HEK293 (cell line): ENCODE measurements around the gene FOXO3.

Experiments used
- ATF2 ChIP-seq: fragments of 450-650 bp; formaldehyde crosslinking; IDR thresholded peaks from 2 replicates; pipeline ENCODE4 v1.5.1; 2016; ENCODE audit warnings: missing biosample characterization, missing genetic modification characterization, low read depth
- BCL11A ChIP-seq: fragments of 450-650 bp; formaldehyde crosslinking; IDR thresholded peaks from 2 replicates; pipeline ENCODE4 v1.5.1; 2016; ENCODE audit warnings: low read depth, missing biosample characterization, missing genetic modification characterization
- BCL11B ChIP-seq: fragments of 450-650 bp; formaldehyde crosslinking; IDR thresholded peaks from 2 replicates; pipeline ENCODE4 v1.5.1; 2016; ENCODE audit warnings: low read depth, missing biosample characterization, missing genetic modification characterization
- KLF17 ChIP-seq: fragments of 450-650 bp; formaldehyde crosslinking; IDR thresholded peaks from 2 replicates; pipeline ENCODE4 v1.5.1; 2016; ENCODE audit warnings: missing biosample characterization, missing genetic modification characterization
- KLF8 ChIP-seq: fragments of 450-650 bp; formaldehyde crosslinking; IDR thresholded peaks from 2 replicates; pipeline ENCODE4 v1.5.1; 2016; ENCODE audit warnings: missing biosample characterization, missing genetic modification characterization
- PRDM1 ChIP-seq: fragments of 450-650 bp; formaldehyde crosslinking; IDR thresholded peaks from 2 replicates; pipeline ENCODE4; 2016; ENCODE audit warnings: missing biosample characterization, missing genetic modification characterization
- SP2 ChIP-seq: fragments of 450-650 bp; formaldehyde crosslinking; IDR thresholded peaks from 2 replicates; pipeline ENCODE4 v1.5.1; 2016; ENCODE audit warnings: missing biosample characterization, missing genetic modification characterization
- SP3 ChIP-seq: fragments of 450-650 bp; formaldehyde crosslinking; IDR thresholded peaks from 2 replicates; pipeline ENCODE4 v1.5.1; 2016; ENCODE audit warnings: missing biosample characterization, missing genetic modification characterization
- ZBTB17 ChIP-seq: fragments of 450-650 bp; formaldehyde crosslinking; IDR thresholded peaks from 2 replicates; pipeline ENCODE4 v1.5.1; 2016; ENCODE audit warnings: missing biosample characterization, missing genetic modification characterization
- ZBTB26 ChIP-seq: fragments of 450-650 bp; formaldehyde crosslinking; optimal IDR thresholded peaks from 2 replicates; pipeline ENCODE3; 2016; ENCODE audit warnings: missing biosample characterization, mild to moderate bottlenecking, missing genetic modification characterization
- ZNF112 ChIP-seq: fragments of 450-650 bp; formaldehyde crosslinking; IDR thresholded peaks from 2 replicates; pipeline ENCODE4 v1.5.0; 2017; ENCODE audit warnings: missing biosample characterization, missing genetic modification characterization
- ZNF169 ChIP-seq: fragments of 450-650 bp; formaldehyde crosslinking; IDR thresholded peaks from 2 replicates; pipeline ENCODE4 v1.5.1; 2016; ENCODE audit warnings: missing biosample characterization, missing genetic modification characterization
- ZNF24 ChIP-seq: fragments of 450-650 bp; formaldehyde crosslinking; IDR thresholded peaks from 2 replicates; pipeline ENCODE4 v1.5.1; 2016; ENCODE audit warnings: missing biosample characterization, missing genetic modification characterization
- ZNF510 ChIP-seq: fragments of 450-650 bp; formaldehyde crosslinking; IDR thresholded peaks from 2 replicates; pipeline ENCODE4 v1.5.1; 2018; ENCODE audit warnings: mild to moderate bottlenecking, missing genetic modification characterization, missing biosample characterization; ENCODE audit not compliant: insufficient replicate concordance
- ZNF596 ChIP-seq: fragments of 450-650 bp; IDR thresholded peaks from 2 replicates; pipeline ENCODE4 v1.5.0; 2018; ENCODE audit warnings: missing biosample characterization, mild to moderate bottlenecking, missing genetic modification characterization, moderate library complexity
- ZNF600 ChIP-seq: fragments of 450-650 bp; formaldehyde crosslinking; IDR thresholded peaks from 2 replicates; pipeline ENCODE4 v1.5.1; 2016; ENCODE audit warnings: missing biosample characterization, missing genetic modification characterization
- ZNF629 ChIP-seq: fragments of 450-650 bp; formaldehyde crosslinking; IDR thresholded peaks from 2 replicates; pipeline ENCODE4 v1.5.1; 2017; ENCODE audit warnings: missing biosample characterization, missing genetic modification characterization
- ZNF660 ChIP-seq: fragments of 450-650 bp; IDR thresholded peaks from 2 replicates; pipeline ENCODE4 v1.5.1; 2018; ENCODE audit warnings: missing biosample characterization, mild to moderate bottlenecking, missing genetic modification characterization
- ZNF777 ChIP-seq: fragments of 450-650 bp; formaldehyde crosslinking; IDR thresholded peaks from 2 replicates; pipeline ENCODE4 v1.5.1; 2017; ENCODE audit warnings: missing biosample characterization, missing genetic modification characterization, borderline replicate concordance
- TF ChIP-seq, protein P1 (sequence below): fragments of 450-650 bp; formaldehyde crosslinking; IDR thresholded peaks from 2 replicates; pipeline ENCODE4 v1.5.1; 2016; ENCODE audit warnings: missing biosample characterization, missing genetic modification characterization, borderline replicate concordance
- TF ChIP-seq, protein P2 (sequence below): fragments of 450-650 bp; formaldehyde crosslinking; IDR thresholded peaks from 2 replicates; pipeline ENCODE4 v1.5.1; 2016; ENCODE audit warnings: missing biosample characterization, missing genetic modification characterization
- TF ChIP-seq, protein P3 (sequence below): fragments of 450-650 bp; formaldehyde crosslinking; IDR thresholded peaks from 2 replicates; pipeline ENCODE4 v1.5.1; 2016; ENCODE audit warnings: missing biosample characterization, missing genetic modification characterization
- TF ChIP-seq, protein P4 (sequence below): fragments of 450-650 bp; formaldehyde crosslinking; IDR thresholded peaks from 2 replicates; pipeline ENCODE4 v1.5.1; 2016; ENCODE audit warnings: missing biosample characterization, missing genetic modification characterization
- TF ChIP-seq, protein P5 (sequence below): fragments of 450-650 bp; formaldehyde crosslinking; IDR thresholded peaks from 2 replicates; pipeline ENCODE4 v1.5.1; 2016; ENCODE audit warnings: missing biosample characterization, missing genetic modification characterization
- TF ChIP-seq, protein P6 (sequence below): fragments of 450-650 bp; formaldehyde crosslinking; IDR thresholded peaks from 2 replicates; pipeline ENCODE4 v1.5.1; 2016; ENCODE audit warnings: missing biosample characterization, missing genetic modification characterization

Gene FOXO3

GRCh38 chr6:108564178-108564577 lies 3.5 kb downstream of the FOXO3 start (continued):
- TF ChIP-seq, protein P1, sequence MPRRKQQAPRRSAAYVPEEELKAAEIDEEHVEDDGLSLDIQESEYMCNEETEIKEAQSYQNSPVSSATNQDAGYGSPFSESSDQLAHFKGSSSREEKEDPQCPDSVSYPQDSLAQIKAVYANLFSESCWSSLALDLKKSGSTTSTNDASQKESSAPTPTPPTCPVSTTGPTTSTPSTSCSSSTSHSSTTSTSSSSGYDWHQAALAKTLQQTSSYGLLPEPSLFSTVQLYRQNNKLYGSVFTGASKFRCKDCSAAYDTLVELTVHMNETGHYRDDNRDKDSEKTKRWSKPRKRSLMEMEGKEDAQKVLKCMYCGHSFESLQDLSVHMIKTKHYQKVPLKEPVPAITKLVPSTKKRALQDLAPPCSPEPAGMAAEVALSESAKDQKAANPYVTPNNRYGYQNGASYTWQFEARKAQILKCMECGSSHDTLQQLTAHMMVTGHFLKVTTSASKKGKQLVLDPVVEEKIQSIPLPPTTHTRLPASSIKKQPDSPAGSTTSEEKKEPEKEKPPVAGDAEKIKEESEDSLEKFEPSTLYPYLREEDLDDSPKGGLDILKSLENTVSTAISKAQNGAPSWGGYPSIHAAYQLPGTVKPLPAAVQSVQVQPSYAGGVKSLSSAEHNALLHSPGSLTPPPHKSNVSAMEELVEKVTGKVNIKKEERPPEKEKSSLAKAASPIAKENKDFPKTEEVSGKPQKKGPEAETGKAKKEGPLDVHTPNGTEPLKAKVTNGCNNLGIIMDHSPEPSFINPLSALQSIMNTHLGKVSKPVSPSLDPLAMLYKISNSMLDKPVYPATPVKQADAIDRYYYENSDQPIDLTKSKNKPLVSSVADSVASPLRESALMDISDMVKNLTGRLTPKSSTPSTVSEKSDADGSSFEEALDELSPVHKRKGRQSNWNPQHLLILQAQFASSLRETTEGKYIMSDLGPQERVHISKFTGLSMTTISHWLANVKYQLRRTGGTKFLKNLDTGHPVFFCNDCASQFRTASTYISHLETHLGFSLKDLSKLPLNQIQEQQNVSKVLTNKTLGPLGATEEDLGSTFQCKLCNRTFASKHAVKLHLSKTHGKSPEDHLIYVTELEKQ, result 0 out of 2 replicates have a peak, but pooled peaks have one; percentile 34
- TF ChIP-seq BCL11A (tag by site-specific recombination) (0 out of 2 replicates have a peak, but pooled peaks have one; percentile 32), BCL11B (tag by site-specific recombination) (no peak), ZBTB17 (tag by site-specific recombination) (0 out of 2 replicates have a peak, but pooled peaks have one; percentile 25), SP2 (tag by site-specific recombination) (no peak), ZNF112 (no peak), ZNF629 (tag by site-specific recombination) (peak; percentile 65), KLF17 (0 out of 2 replicates have a peak, but pooled peaks have one; percentile 39), ATF2 (no peak), ZNF600 (tag by site-specific recombination) (0 out of 2 replicates have a peak, but pooled peaks have one; percentile 37), SP3 (tag by site-specific recombination) (no peak), ZNF169 (tag by site-specific recombination) (no peak), ZNF596 (tag by site-specific recombination) (no peak), KLF8 (tag by site-specific recombination) (0 out of 2 replicates have a peak, but pooled peaks have one; percentile 30), ZNF510 (tag by site-specific recombination) (no peak), ZBTB26 (tag by site-specific recombination) (no peak), ZNF777 (tag by site-specific recombination) (no peak), PRDM1 (tag by site-specific recombination) (peak; percentile 60), ZNF660 (tag by site-specific recombination) (peak; percentile 86), ZNF24 (tag by site-specific recombination) (0 out of 2 replicates have a peak, but pooled peaks have one; percentile 39)
- TF ChIP-seq, protein P2, sequence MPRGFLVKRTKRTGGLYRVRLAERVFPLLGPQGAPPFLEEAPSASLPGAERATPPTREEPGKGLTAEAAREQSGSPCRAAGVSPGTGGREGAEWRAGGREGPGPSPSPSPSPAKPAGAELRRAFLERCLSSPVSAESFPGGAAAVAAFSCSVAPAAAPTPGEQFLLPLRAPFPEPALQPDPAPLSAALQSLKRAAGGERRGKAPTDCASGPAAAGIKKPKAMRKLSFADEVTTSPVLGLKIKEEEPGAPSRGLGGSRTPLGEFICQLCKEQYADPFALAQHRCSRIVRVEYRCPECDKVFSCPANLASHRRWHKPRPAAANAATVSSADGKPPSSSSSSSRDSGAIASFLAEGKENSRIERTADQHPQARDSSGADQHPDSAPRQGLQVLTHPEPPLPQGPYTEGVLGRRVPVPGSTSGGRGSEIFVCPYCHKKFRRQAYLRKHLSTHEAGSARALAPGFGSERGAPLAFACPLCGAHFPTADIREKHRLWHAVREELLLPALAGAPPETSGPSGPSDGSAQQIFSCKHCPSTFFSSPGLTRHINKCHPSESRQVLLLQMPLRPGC, result peak; percentile 54; the same call in 1 of the 2 replicates
- TF ChIP-seq, protein P3, sequence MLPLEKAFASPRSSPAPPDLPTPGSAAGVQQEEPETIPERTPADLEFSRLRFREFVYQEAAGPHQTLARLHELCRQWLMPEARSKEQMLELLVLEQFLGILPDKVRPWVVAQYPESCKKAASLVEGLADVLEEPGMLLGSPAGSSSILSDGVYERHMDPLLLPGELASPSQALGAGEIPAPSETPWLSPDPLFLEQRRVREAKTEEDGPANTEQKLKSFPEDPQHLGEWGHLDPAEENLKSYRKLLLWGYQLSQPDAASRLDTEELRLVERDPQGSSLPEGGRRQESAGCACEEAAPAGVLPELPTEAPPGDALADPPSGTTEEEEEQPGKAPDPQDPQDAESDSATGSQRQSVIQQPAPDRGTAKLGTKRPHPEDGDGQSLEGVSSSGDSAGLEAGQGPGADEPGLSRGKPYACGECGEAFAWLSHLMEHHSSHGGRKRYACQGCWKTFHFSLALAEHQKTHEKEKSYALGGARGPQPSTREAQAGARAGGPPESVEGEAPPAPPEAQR (tag by site-specific recombination), result no peak
- TF ChIP-seq, protein P4, sequence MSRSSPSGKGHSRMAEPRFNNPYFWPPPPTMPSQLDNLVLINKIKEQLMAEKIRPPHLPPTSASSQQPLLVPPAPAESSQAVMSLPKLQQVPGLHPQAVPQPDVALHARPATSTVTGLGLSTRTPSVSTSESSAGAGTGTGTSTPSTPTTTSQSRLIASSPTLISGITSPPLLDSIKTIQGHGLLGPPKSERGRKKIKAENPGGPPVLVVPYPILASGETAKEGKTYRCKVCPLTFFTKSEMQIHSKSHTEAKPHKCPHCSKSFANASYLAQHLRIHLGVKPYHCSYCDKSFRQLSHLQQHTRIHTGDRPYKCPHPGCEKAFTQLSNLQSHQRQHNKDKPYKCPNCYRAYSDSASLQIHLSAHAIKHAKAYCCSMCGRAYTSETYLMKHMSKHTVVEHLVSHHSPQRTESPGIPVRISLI (tag by site-specific recombination), result peak; percentile 82
- TF ChIP-seq, protein P5, sequence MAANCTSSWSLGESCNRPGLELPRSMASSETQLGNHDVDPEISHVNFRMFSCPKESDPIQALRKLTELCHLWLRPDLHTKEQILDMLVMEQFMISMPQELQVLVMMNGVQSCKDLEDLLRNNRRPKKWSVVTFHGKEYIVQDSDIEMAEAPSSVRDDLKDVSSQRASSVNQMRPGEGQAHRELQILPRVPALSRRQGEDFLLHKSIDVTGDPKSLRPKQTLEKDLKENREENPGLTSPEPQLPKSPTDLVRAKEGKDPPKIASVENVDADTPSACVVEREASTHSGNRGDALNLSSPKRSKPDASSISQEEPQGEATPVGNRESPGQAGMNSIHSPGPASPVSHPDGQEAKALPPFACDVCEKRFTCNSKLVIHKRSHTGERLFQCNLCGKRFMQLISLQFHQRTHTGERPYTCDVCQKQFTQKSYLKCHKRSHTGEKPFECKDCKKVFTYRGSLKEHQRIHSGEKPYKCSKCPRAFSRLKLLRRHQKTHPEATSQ (tag by site-specific recombination), result no peak
- TF ChIP-seq, protein P6, sequence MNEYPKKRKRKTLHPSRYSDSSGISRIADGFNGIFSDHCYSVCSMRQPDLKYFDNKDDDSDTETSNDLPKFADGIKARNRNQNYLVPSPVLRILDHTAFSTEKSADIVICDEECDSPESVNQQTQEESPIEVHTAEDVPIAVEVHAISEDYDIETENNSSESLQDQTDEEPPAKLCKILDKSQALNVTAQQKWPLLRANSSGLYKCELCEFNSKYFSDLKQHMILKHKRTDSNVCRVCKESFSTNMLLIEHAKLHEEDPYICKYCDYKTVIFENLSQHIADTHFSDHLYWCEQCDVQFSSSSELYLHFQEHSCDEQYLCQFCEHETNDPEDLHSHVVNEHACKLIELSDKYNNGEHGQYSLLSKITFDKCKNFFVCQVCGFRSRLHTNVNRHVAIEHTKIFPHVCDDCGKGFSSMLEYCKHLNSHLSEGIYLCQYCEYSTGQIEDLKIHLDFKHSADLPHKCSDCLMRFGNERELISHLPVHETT (tag by site-specific recombination), result peak; percentile 37; the same call in 1 of the 2 replicates
